ENCODE results near the gene DECR2.

DNA sequence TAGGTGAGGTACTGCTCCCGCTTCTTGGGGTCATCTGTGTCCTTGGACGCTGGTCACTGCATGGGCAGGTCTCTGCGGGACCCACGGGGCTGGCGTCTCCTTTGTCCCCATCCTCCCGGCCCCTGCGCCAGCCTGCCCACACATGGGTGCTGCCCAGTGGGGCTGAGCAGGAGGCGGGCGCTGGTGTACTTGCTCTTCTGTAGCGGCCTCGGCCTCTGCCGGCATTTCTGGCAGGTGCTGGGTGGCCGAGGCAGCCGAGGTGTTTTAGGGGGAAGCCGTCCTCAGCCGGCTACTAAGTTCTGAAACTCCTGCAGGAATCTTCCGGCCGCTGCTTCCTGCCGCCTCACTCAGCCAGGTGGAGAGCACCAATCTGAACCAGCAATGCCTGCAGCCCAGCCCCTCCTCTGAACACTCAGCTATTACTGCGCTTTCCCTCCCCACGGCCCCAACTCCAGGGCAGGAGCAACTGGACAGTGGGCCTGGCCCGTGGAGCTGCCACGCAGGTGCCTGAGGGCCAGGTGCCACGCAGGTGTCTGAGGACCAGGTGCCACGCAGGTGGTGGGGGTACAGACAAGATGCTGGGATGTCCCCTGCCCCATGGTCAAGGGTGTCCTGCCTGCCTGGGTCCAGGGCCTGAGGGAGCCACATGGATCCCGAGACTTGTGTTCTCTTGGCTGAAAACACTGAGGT is 10.0 kb downstream of the DECR2 start:
- TF ChIP-seq, protein P1, sequence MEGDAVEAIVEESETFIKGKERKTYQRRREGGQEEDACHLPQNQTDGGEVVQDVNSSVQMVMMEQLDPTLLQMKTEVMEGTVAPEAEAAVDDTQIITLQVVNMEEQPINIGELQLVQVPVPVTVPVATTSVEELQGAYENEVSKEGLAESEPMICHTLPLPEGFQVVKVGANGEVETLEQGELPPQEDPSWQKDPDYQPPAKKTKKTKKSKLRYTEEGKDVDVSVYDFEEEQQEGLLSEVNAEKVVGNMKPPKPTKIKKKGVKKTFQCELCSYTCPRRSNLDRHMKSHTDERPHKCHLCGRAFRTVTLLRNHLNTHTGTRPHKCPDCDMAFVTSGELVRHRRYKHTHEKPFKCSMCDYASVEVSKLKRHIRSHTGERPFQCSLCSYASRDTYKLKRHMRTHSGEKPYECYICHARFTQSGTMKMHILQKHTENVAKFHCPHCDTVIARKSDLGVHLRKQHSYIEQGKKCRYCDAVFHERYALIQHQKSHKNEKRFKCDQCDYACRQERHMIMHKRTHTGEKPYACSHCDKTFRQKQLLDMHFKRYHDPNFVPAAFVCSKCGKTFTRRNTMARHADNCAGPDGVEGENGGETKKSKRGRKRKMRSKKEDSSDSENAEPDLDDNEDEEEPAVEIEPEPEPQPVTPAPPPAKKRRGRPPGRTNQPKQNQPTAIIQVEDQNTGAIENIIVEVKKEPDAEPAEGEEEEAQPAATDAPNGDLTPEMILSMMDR (IDR thresholded peaks at IDR 0.05 in 4 of 5, conservative IDR thresholded peaks at IDR 0.05 in 1 of 5), result no peak
- TF ChIP-seq POLR2A (IDR thresholded peaks at IDR 0.05), result no peak

All from gastrocnemius medialis (tissue), 4 donors.